WTC11 (cell line): ENCODE results near the gene CCDC121. TPM values are rescaled to one million over a fixed set of nuclear protein-coding genes. Genes with fewer than 3 reads are reported as not detected.
"Not testable (repeated sequence)": the region's sequence is repeated elsewhere in the genome, so short reads cannot be mapped to it uniquely, and the experiment has no call there.

ENCODE experiments used
- ATAC-seq: fragments of 200-7000 bp; cut with Tn5 transposase; 2 replicates; pipeline ENCODE4 v1.10.0; 2021; ENCODE audit warnings: mild to moderate bottlenecking, moderate library complexity
- CTCF ChIA-PET: fragments of 300-600 bp; sonication (Branson Sonifier 250); formaldehyde crosslinking; loops from one replicate; lab custom pipeline; 2021; ENCODE audit warnings: antibody characterized with exemption; lab: Charles Lee
- POLR2A ChIA-PET: fragments of 350-600 bp; sonication (Branson Sonifier 250); formaldehyde crosslinking; loops from one replicate; lab custom pipeline; 2021; ENCODE audit warnings: antibody characterized with exemption; lab: Charles Lee
- DNase-seq: peaks from one replicate; pipeline ENCODE4 v3.0.0; 2021; ENCODE audit warnings: low spot score
- H3K27ac Mint-ChIP-seq: 2 replicates; pipeline ENCODE4 v1.8.0; 2021; ENCODE audit warnings: mixed read lengths
- H3K27me3 Mint-ChIP-seq: 2 replicates; pipeline ENCODE4 v1.8.0; 2021; ENCODE audit warnings: low read depth, mild to moderate bottlenecking, moderate library complexity, mixed read lengths
- H3K36me3 Mint-ChIP-seq: 2 replicates; pipeline ENCODE4 v1.8.0; 2021; ENCODE audit warnings: mixed read lengths
- H3K4me1 Mint-ChIP-seq: 2 replicates; pipeline ENCODE4 v1.8.0; 2022; ENCODE audit warnings: mixed read lengths
- H3K4me3 Mint-ChIP-seq: 2 replicates; pipeline ENCODE4 v1.8.0; 2021; ENCODE audit warnings: mild to moderate bottlenecking, moderate library complexity, mixed read lengths
- H3K9me3 Mint-ChIP-seq: 2 replicates; pipeline ENCODE4 v1.8.0; 2021; ENCODE audit warnings: mixed read lengths
- ATF2 ChIP-seq: sonication (generic); formaldehyde crosslinking; IDR thresholded peaks from 2 replicates; pipeline ENCODE4 v1.8.1; 2022; ENCODE audit warnings: low read depth, missing genetic modification reagents, borderline replicate concordance
- E2F5 ChIP-seq: sonication (generic); formaldehyde crosslinking; IDR thresholded peaks from 2 replicates; pipeline ENCODE4 v1.8.1; 2022; ENCODE audit warnings: mild to moderate bottlenecking, moderate library complexity, missing genetic modification reagents
- EMX1 ChIP-seq: fragments of 250-450 bp; sonication (Bioruptor Pico); IDR thresholded peaks from 2 replicates; pipeline ENCODE4 v1.8.0; 2021; ENCODE audit warnings: mild to moderate bottlenecking
- ESRRA ChIP-seq: sonication (generic); formaldehyde crosslinking; IDR thresholded peaks from 2 replicates; pipeline ENCODE4 v1.8.1; 2022; ENCODE audit warnings: mild to moderate bottlenecking, missing genetic modification reagents, borderline replicate concordance
- FOXP1 ChIP-seq: sonication (generic); formaldehyde crosslinking; IDR thresholded peaks from 2 replicates; pipeline ENCODE4 v1.8.0; 2022; ENCODE audit warnings: missing genetic modification reagents, mild to moderate bottlenecking, moderate library complexity, borderline replicate concordance
- HMGXB4 ChIP-seq: sonication (generic); formaldehyde crosslinking; IDR thresholded peaks from 2 replicates; pipeline ENCODE4 v1.8.1; 2023; ENCODE audit warnings: mild to moderate bottlenecking, moderate library complexity, missing genetic modification reagents
- JAZF1 ChIP-seq: fragments of 250-450 bp; sonication (Bioruptor Pico); IDR thresholded peaks from 2 replicates; pipeline ENCODE4 v1.9.0; 2021; ENCODE audit warnings: moderate library complexity, mild to moderate bottlenecking, inconsistent platforms
- JUN ChIP-seq: sonication (generic); formaldehyde crosslinking; IDR thresholded peaks from 2 replicates; pipeline ENCODE4 v1.8.0; 2023; ENCODE audit warnings: mild to moderate bottlenecking, missing genetic modification reagents
- TCF7 ChIP-seq: sonication (generic); formaldehyde crosslinking; IDR thresholded peaks from 2 replicates; pipeline ENCODE4 v1.8.0; 2022; ENCODE audit warnings: mild to moderate bottlenecking, low read depth, missing genetic modification reagents, moderate library complexity
- ZBTB21 ChIP-seq: sonication (generic); formaldehyde crosslinking; IDR thresholded peaks from 2 replicates; pipeline ENCODE4 v1.8.1; 2023; ENCODE audit warnings: mild to moderate bottlenecking, missing genetic modification reagents, borderline replicate concordance
- ZNF423 ChIP-seq: fragments of 250-450 bp; sonication (Bioruptor Pico); IDR thresholded peaks from 2 replicates; pipeline ENCODE4 v2.1.2; 2022; ENCODE audit warnings: mild to moderate bottlenecking, moderate library complexity
- ZNF671 ChIP-seq: fragments of 250-450 bp; sonication (Bioruptor Pico); IDR thresholded peaks from 2 replicates; pipeline ENCODE4 v1.8.0; 2021; ENCODE audit warnings: mild to moderate bottlenecking
- total RNA-seq: library from RNA; stranded (reverse); gene quantifications from 3 replicates; pipeline ENCODE4 v1.2.3, GENCODE V29; 2021

The CCDC121 gene
- total RNA-seq, 1 experiment from 2014 or later: 2.0 TPM

GRCh38 chr2:27634291-27634690 is 5.5 kb upstream of the CCDC121 start:
- CTCF ChIA-PET: no interaction called here
- H3K27ac Mint-ChIP-seq: no peak overlapping the region
- H3K27me3 Mint-ChIP-seq: no peaks in the 10 kb centered on the region
- H3K9me3 Mint-ChIP-seq: no peaks in the 10 kb centered on the region
- TF ChIP-seq ZNF423 (CRISPR knock-in tag) (no peak), ZBTB21 (CRISPR knock-in tag) (no peak), JUN (CRISPR knock-in tag) (no peak), ATF2 (CRISPR knock-in tag) (no peak), TCF7 (CRISPR knock-in tag) (no peak), JAZF1 (CRISPR knock-in tag) (no peak), HMGXB4 (CRISPR knock-in tag) (no peak), ESRRA (CRISPR knock-in tag) (no peak), FOXP1 (CRISPR knock-in tag) (no peak), ZNF671 (CRISPR knock-in tag) (no peak)
- TF ChIP-seq, all 79 proteins: peak for 0
- Mint-ChIP-seq H3K4me3 (no peak overlapping the region), H3K4me1 (peaks cover 4% of the 10 kb centered on the region), H3K36me3 (peaks cover 57% of the 10 kb centered on the region)
- POLR2A ChIA-PET: no interaction called here
- DNase-seq (no peak), ATAC-seq (no peak)

- ATAC-seq, DNase-seq, POLR2A ChIA-PET, H3K27ac Mint-ChIP-seq, H3K4me3 Mint-ChIP-seq, H3K9me3 Mint-ChIP-seq, H3K27me3 Mint-ChIP-seq, H3K4me1 Mint-ChIP-seq, CTCF ChIA-PET: not testable (repeated sequence)
- peaks cover 36% of the 10 kb centered on the region for H3K36me3 Mint-ChIP-seq
These were observed 1.4 kb upstream of the CCDC121 start for GRCh38 chr2:27630257-27630656.

- H3K27ac Mint-ChIP-seq: no peak overlapping the region
- no peaks in the 10 kb centered on the region for H3K9me3 Mint-ChIP-seq
- H3K4me1 Mint-ChIP-seq: peaks cover 9% of the 10 kb centered on the region
- H3K27me3 Mint-ChIP-seq: no peaks in the 10 kb centered on the region
- DNase-seq (no peak), ATAC-seq (no peak)
- POLR2A ChIA-PET: interaction anchor here (1.0 to 1.4 kb wide), 2 partner anchors 220 to 248 kb away, joined by 3 read pairs; partner anchors contain the start of gene ZNF513
- no peak overlapping the region for H3K4me3 Mint-ChIP-seq
- H3K36me3 Mint-ChIP-seq: peaks cover 25% of the 10 kb centered on the region
- CTCF ChIA-PET: interaction anchor here (0.9 to 1.2 kb wide), 2 partner anchors 56 to 257 kb away, joined by 3 read pairs; no protein-coding TSS in a partner anchor
- TF ChIP-seq E2F5 (CRISPR knock-in tag) (no peak), EMX1 (CRISPR knock-in tag) (no peak), ESRRA (CRISPR knock-in tag) (no peak)
These were observed 647 bp downstream of the CCDC121 start for GRCh38 chr2:27627963-27628766.

GRCh38 chr2:27626921-27627320 is 1.9 kb downstream of the CCDC121 start:
- H3K27me3 Mint-ChIP-seq, ATAC-seq, H3K4me3 Mint-ChIP-seq: not testable (repeated sequence)

GRCh38 chr2:27626323-27626722 is 2.5 kb downstream of the CCDC121 start:
- H3K27ac Mint-ChIP-seq, DNase-seq, POLR2A ChIA-PET, CTCF ChIA-PET, H3K4me3 Mint-ChIP-seq, ATAC-seq, H3K27me3 Mint-ChIP-seq, H3K9me3 Mint-ChIP-seq: not testable (repeated sequence)
- Mint-ChIP-seq H3K36me3 (peaks cover 13% of the 10 kb centered on the region; the same call in 1 of the 2 replicates), H3K4me1 (peaks cover 22% of the 10 kb centered on the region)

More at GRCh38 chr2:27626921-27627320, 1.9 kb downstream of the CCDC121 start:
- Mint-ChIP-seq H3K27ac (peak overlapping the region; percentile 73; the same call in 1 of the 2 replicates), H3K36me3 (peaks cover 19% of the 10 kb centered on the region), H3K4me1 (peaks cover 21% of the 10 kb centered on the region)
- DNase-seq, H3K9me3 Mint-ChIP-seq, POLR2A ChIA-PET, CTCF ChIA-PET: not testable (repeated sequence)
